Endothelial cell of umbilical vein (primary cell): ENCODE measurements around the gene ZNF407. TPM values are rescaled to one million over a fixed set of nuclear protein-coding genes. Genes with fewer than 3 reads are reported as not detected.

ENCODE experiments used
- BruUV-seq: library from RNA; stranded (reverse); fragments of 400-500 nt; replicated peaks from 2 replicates; lab custom pipeline; 2021; lab: Mats Ljungman, UMichigan
- CTCF ChIA-PET: fragments of 300-600, 350-600 bp; sonication (Branson Sonifier 250); formaldehyde crosslinking; loops from one replicate; lab custom pipeline; 2021; ENCODE audit warnings: antibody characterized with exemption, inconsistent platforms; lab: Charles Lee
- POLR2A ChIA-PET: fragments of 300-600, 350-600 bp; sonication (Branson Sonifier 250); formaldehyde crosslinking; loops from one replicate; lab custom pipeline; 2021; ENCODE audit warnings: antibody characterized with exemption, inconsistent platforms; lab: Charles Lee
- DNase-seq: peaks from one replicate; pipeline ENCODE4 v3.0.0-alpha.2; 2011; ENCODE audit warnings: low read depth, low spot score
- FAIRE-seq: peaks from 2 replicates; lab custom pipeline; 2011; peaks lifted over from hg19 to GRCh38; lab: Jason Lieb, UNC
- H2AFZ ChIP-seq: 2 replicates; pipeline ENCODE4 v1.6.0; 2012; ENCODE audit warnings: low read depth, low read length, control low read depth, inconsistent platforms
- H3K27ac ChIP-seq: 2 replicates; pipeline ENCODE4 v1.5.1; 2011; ENCODE audit warnings: low read depth, mild to moderate bottlenecking, control low read depth, low read length, moderate library complexity; ENCODE audit not compliant: insufficient read depth
- H3K27me3 ChIP-seq, 2 experiments: 2 replicates each; pipeline versions ENCODE4 v1.6.0 to v1.6.1; 2011; ENCODE audit warnings: low read length in 2 of 2, mixed read lengths in 1 of 2; ENCODE audit not compliant: control insufficient read depth in 2 of 2, insufficient read depth in 2 of 2
- H3K36me3 ChIP-seq, 2 experiments: 2 replicates in 1 of 2; 3 replicates in 1 of 2; pipeline ENCODE4 v1.5.1; 2011; ENCODE audit warnings: low read length in 2 of 2, mild to moderate bottlenecking in 1 of 2, moderate library complexity in 1 of 2; ENCODE audit not compliant: control insufficient read depth in 2 of 2, insufficient read depth in 2 of 2; ENCODE audit errors: extremely low read depth in 1 of 2
- H3K4me1 ChIP-seq: 3 replicates; pipeline ENCODE4 v1.5.1; 2011; ENCODE audit warnings: mild to moderate bottlenecking, low read length; ENCODE audit not compliant: control insufficient read depth, insufficient read depth; ENCODE audit errors: extremely low read depth
- H3K4me2 ChIP-seq: 2 replicates; pipeline ENCODE4 v1.6.1; 2011; ENCODE audit warnings: low read length, control low read depth, mixed read lengths; ENCODE audit not compliant: insufficient read depth
- H3K4me3 ChIP-seq, 3 experiments: fragments of 200-600 bp in 1 of 3; sonication (generic), shearing (Covaris generic) in 1 of 3; replicated peaks in 1 of 3; 2 replicates each; pipeline ENCODE4 v1.5.1; 2011 to 2016; ENCODE audit warnings: control low read depth in 3 of 3, low read length in 3 of 3, mild to moderate bottlenecking in 2 of 3, inconsistent platforms in 1 of 3, low read depth in 1 of 3, moderate library complexity in 1 of 3; ENCODE audit not compliant: insufficient read depth in 1 of 3
- H3K79me2 ChIP-seq: 2 replicates; pipeline ENCODE4 v1.6.0; 2012; ENCODE audit warnings: low read length, inconsistent platforms; ENCODE audit not compliant: control insufficient read depth, insufficient read depth
- H3K9ac ChIP-seq: replicated peaks from 2 replicates; pipeline ENCODE3; 2011; ENCODE audit warnings: low read length, control low read depth; ENCODE audit not compliant: insufficient read depth; ENCODE audit errors: extremely low read depth
- H3K9me1 ChIP-seq: replicated peaks from 3 replicates; pipeline ENCODE4 v1.6.0; 2011; ENCODE audit warnings: mild to moderate bottlenecking, low read length; ENCODE audit not compliant: control insufficient read depth, insufficient read depth; ENCODE audit errors: extremely low read depth
- H3K9me3 ChIP-seq: replicated peaks from 2 replicates; pipeline ENCODE4 v1.5.1; 2012; ENCODE audit warnings: low read length, inconsistent platforms; ENCODE audit not compliant: control insufficient read depth, insufficient read depth
- H4K20me1 ChIP-seq: replicated peaks from 2 replicates; pipeline ENCODE3; 2011; ENCODE audit warnings: mild to moderate bottlenecking, low read length; ENCODE audit not compliant: control insufficient read depth, insufficient read depth; ENCODE audit errors: extremely low read depth
- EZH2 ChIP-seq: IDR thresholded peaks from 2 replicates; pipeline ENCODE4 v1.6.1; 2012; ENCODE audit warnings: borderline replicate concordance, low read depth, mild to moderate bottlenecking, moderate library complexity, low read length, inconsistent platforms; ENCODE audit not compliant: severe bottlenecking
- FOS ChIP-seq: IDR thresholded peaks from 2 replicates; pipeline ENCODE4 v1.6.1; 2011; ENCODE audit warnings: mild to moderate bottlenecking, low read length, moderate library complexity, borderline replicate concordance; ENCODE audit not compliant: insufficient read depth
- GATA2 ChIP-seq: IDR thresholded peaks from 2 replicates; pipeline ENCODE4 v1.7.0; 2011; ENCODE audit warnings: low read depth, mild to moderate bottlenecking, moderate library complexity, mixed read lengths, low read length; ENCODE audit not compliant: insufficient read length, insufficient read depth
- JUN ChIP-seq: IDR thresholded peaks from 2 replicates; pipeline ENCODE4 v1.6.1; 2011; ENCODE audit warnings: borderline replicate concordance, low read depth; ENCODE audit not compliant: insufficient read length, insufficient read depth
- MYC ChIP-seq: IDR thresholded peaks from one replicate; pipeline ENCODE4 v1.6.1; 2011; ENCODE audit warnings: mild to moderate bottlenecking, low read depth, low read length
- POLR2A ChIP-seq: IDR thresholded peaks from 2 replicates; pipeline ENCODE4 v1.6.1; 2012; ENCODE audit warnings: low read depth, mild to moderate bottlenecking, control low read depth, low read length
- POLR2AphosphoS5 ChIP-seq: IDR thresholded peaks from 2 replicates; pipeline ENCODE4 v1.6.1; 2012; ENCODE audit warnings: low read depth, mild to moderate bottlenecking, control low read depth, low read length, moderate library complexity; ENCODE audit not compliant: insufficient read depth
- dilution Hi-C: fragments of 300-500 bp; cut with MboI; formaldehyde crosslinking; loops from one replicate; pipeline ENCODE4 v1.15.0; 2019; ENCODE audit warnings: low sequenced_read_pairs; ENCODE audit not compliant: extremely low pct_ligation_motif_present
- intact Hi-C: fragments of 100-400 bp; cut with micrococcal nuclease; formaldehyde crosslinking; loops from one replicate; pipeline ENCODE4 v1.10.0; 2022
- polyA plus RNA-seq, 4 experiments: library from polyadenylated mRNA; depleted of rRNA in 3 of 4; stranded (reverse) in 3 of 4; unstranded in 1 of 4; fragments of >200 nt; gene quantifications; 2 replicates each; pipeline versions ENCODE4 v1.2.1 to v1.2.3, GENCODE V29; 2011 to 2012; ENCODE audit warnings: missing spikeins in 1 of 4
- total RNA-seq: library from RNA; stranded (reverse); gene quantifications from 2 replicates; pipeline ENCODE4 v1.2.3, GENCODE V29; 2021
- TF ChIP-seq, protein P1 (sequence below), 2 donors: IDR thresholded peaks; 1 replicate in 1 of 2; 2 replicates in 1 of 2; pipeline ENCODE4 v1.5.1; 2011; ENCODE audit warnings: low read length in 2 of 2, mild to moderate bottlenecking in 2 of 2, moderate library complexity in 2 of 2, control low read depth in 1 of 2, inconsistent platforms in 1 of 2, low read depth in 1 of 2; ENCODE audit not compliant: insufficient read depth in 1 of 2; ENCODE audit errors: extremely low read depth in 1 of 2
- TF ChIP-seq, protein P2 (sequence below): IDR thresholded peaks from 2 replicates; pipeline ENCODE4 v1.6.1; 2011; ENCODE audit not compliant: insufficient read depth, insufficient read length

ZNF407 gene
- total and polyA plus RNA-seq, 2 donors (not counting 3 experiments of a cell fraction or from before 2014, with no cell fraction given), result 3.8 to 20.1 TPM

DNA sequence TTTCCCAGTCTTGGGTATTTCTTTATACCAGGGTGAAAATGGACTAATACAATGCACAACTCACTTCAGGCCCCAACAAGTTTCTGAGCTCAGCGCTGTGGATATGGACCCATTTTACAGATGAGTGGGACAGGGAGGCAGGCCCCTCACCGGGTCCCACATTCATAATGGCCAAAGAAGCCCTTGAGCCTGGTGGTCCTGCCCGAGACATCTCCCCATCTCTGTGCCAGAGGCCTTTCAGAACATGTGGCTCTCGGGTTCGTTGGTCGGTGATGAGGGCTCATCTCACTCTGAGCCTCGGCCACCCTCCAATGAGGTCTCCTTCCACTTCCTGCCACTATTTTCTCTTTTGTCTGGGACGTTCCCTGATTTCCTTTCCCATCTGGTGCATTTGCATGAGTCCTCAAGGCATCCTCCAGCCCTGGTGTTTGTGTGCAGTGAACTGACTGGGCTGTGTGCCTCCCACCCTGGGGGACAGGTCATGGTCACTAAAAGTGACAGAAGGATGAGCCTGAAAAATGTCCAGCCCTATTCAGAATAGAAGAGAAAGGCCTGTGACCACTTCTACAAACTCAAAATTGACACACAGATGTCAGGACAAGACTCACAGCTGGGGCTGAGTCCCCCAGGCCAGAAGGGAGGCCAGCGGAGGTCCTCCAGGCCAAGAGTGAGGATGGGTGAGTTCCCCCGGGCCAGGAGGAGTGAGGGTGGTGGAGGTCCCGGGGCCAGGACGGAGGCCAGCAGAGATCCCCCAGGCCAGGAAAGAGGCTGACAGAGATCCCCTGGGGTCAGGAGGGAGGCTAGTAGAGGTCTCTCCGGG is 476.7 kb downstream of the ZNF407 start:
- H3K9me3 ChIP-seq, result peaks cover 3% of the 10 kb centered on the region
- H3K36me3 ChIP-seq, result no peaks in the 10 kb centered on the region
- H3K4me3 ChIP-seq, result no peak overlapping the region
- FAIRE-seq, result no peak
- intact Hi-C loops (no loop called here), dilution Hi-C loops (no loop called here)
- H3K4me1 ChIP-seq, result peaks cover 27% of the 10 kb centered on the region
- no peaks in the 10 kb centered on the region for H3K79me2 ChIP-seq
- no peak overlapping the region for H3K9ac ChIP-seq
- H4K20me1 ChIP-seq, result no peaks in the 10 kb centered on the region
- TF ChIP-seq MYC (no peak), GATA2 (no peak), POLR2AphosphoS5 (no peak), FOS (no peak), POLR2A (no peak), EZH2 (no peak), JUN (no peak)
- TF ChIP-seq, protein P1, sequence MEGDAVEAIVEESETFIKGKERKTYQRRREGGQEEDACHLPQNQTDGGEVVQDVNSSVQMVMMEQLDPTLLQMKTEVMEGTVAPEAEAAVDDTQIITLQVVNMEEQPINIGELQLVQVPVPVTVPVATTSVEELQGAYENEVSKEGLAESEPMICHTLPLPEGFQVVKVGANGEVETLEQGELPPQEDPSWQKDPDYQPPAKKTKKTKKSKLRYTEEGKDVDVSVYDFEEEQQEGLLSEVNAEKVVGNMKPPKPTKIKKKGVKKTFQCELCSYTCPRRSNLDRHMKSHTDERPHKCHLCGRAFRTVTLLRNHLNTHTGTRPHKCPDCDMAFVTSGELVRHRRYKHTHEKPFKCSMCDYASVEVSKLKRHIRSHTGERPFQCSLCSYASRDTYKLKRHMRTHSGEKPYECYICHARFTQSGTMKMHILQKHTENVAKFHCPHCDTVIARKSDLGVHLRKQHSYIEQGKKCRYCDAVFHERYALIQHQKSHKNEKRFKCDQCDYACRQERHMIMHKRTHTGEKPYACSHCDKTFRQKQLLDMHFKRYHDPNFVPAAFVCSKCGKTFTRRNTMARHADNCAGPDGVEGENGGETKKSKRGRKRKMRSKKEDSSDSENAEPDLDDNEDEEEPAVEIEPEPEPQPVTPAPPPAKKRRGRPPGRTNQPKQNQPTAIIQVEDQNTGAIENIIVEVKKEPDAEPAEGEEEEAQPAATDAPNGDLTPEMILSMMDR (IDR thresholded peaks at IDR 0.05; ENCODE audit: extremely low read depth in 1 of 2, insufficient read depth in 1 of 2, low read depth in 1 of 2, low read length in 2 of 2), result no peak
- TF ChIP-seq, protein P2, sequence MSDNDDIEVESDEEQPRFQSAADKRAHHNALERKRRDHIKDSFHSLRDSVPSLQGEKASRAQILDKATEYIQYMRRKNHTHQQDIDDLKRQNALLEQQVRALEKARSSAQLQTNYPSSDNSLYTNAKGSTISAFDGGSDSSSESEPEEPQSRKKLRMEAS, result no peak
- no peak overlapping the region for H2AFZ ChIP-seq
- BruUV-seq, result no TSS peak
- no peaks in the 10 kb centered on the region for H3K27me3 ChIP-seq
- POLR2A ChIA-PET, result no interaction called here
- DNase-seq, result no peak
- no peak overlapping the region for H3K4me2 ChIP-seq
- no peak overlapping the region for H3K27ac ChIP-seq
- no peaks in the 10 kb centered on the region for H3K9me1 ChIP-seq
- CTCF ChIA-PET, result interaction anchor here (0.6 kb wide), 1 partner anchor 10 kb away, joined by 3 read pairs; no protein-coding TSS in a partner anchor
